Activated gamma-delta T cell (primary cell): ENCODE measurements around the gene XYLT2.

Experiments used
- DNase-seq: peaks from one replicate; lab custom pipeline; 2025; lab: John Stamatoyannopoulos, UW

XYLT2 gene

GRCh38 chr17:50348522-50349242 is 2.8 kb downstream of the XYLT2 start:
- no peak for DNase-seq

- DNase-seq: no peak
Measured at GRCh38 chr17:50349243-50349600, 3.3 kb downstream of the XYLT2 start.

GRCh38 chr17:50350733-50351132 is 4.8 kb downstream of the XYLT2 start:
- no peak for DNase-seq

GRCh38 chr17:50352072-50352692 is 6.3 kb downstream of the XYLT2 start:
- DNase-seq: no peak

- no peak for DNase-seq
Measured at GRCh38 chr17:50352693-50353599, 7.0 kb downstream of the XYLT2 start.

- DNase-seq: no peak
Measured at GRCh38 chr17:50353600-50354195, 7.8 kb downstream of the XYLT2 start.

GRCh38 chr17:50354198-50354597 is 8.3 kb downstream of the XYLT2 start:
- DNase-seq: no peak

- DNase-seq: no peak
Measured at GRCh38 chr17:50354776-50355175, 8.8 kb downstream of the XYLT2 start.

GRCh38 chr17:50355336-50355700 is 9.4 kb downstream of the XYLT2 start:
- DNase-seq: no peak

- no peak for DNase-seq
Measured at GRCh38 chr17:50355701-50356341, 9.9 kb downstream of the XYLT2 start.

- DNase-seq: no peak
Measured at GRCh38 chr17:50356418-50356817, 10.5 kb downstream of the XYLT2 start.

GRCh38 chr17:50356892-50357510 is 11.1 kb downstream of the XYLT2 start:
- no peak for DNase-seq

GRCh38 chr17:50358177-50358576 is 12.3 kb downstream of the XYLT2 start:
- DNase-seq: no peak

- no peak for DNase-seq
Measured at GRCh38 chr17:50359005-50359699, 13.2 kb downstream of the XYLT2 start.

GRCh38 chr17:50359998-50360461 is 14.1 kb downstream of the XYLT2 start:
- no peak for DNase-seq

GRCh38 chr17:50360486-50361115 is 14.7 kb downstream of the XYLT2 start:
- no peak for DNase-seq

GRCh38 chr17:50361561-50362480 is 15.9 kb downstream of the XYLT2 start:
- DNase-seq: no peak

GRCh38 chr17:50362661-50363060 is 16.7 kb downstream of the XYLT2 start:
- no peak for DNase-seq
